Measurements from ENCODE around the gene ATP13A3.
"Not testable (repeated sequence)": the region's sequence is repeated elsewhere in the genome, so short reads cannot be mapped to it uniquely, and the experiment has no call there.

ATP13A3 gene

DNA sequence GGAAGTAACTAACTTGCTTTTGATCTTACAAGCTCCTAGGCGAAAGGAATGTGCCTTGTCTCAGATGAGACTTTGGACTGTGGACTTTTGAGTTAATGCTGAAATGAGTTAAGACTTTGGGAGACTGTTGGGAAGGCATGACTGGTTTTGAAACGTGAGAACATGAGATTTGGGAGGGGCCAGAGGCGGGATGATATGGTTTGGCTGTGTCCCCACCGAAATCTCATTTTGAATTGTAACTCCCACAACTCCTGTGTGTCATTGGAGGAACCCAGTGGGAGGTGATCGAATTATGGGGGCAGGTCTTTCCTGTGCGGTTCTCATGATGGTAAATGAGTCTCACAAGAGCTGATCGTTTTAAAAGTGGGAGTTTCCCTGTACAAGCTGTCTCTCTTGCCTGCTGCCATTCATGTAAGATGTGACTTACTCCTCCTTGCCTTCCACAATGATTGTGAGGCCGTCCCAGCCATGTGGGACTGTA, 33.9 kb upstream of the ATP13A3 start:
- H3K79me1 ChIP-seq (ENCODE audit: low read depth, low read length); H3K4me3 ChIP-seq (ENCODE audit: low read length in 2 of 2); H3K4me1 ChIP-seq (ENCODE audit: control insufficient read depth in 2 of 2, insufficient read depth in 1 of 2, low read depth in 1 of 2, low read length in 2 of 2); DNase-seq (ENCODE audit: low spot score); H3K9me3 ChIP-seq (replicated peaks in 1 of 2; ENCODE audit: control insufficient read depth in 2 of 2, insufficient read depth in 1 of 2, low read depth in 1 of 2, low read length in 2 of 2); H4K91ac ChIP-seq (ENCODE audit: low read depth, low read length, poor library complexity); H3K18ac ChIP-seq (ENCODE audit: low read length); H3K14ac ChIP-seq (ENCODE audit: low read length); H2AK5ac ChIP-seq (ENCODE audit: low read depth, low read length); H2AFZ ChIP-seq (ENCODE audit: low read length); H2BK120ac ChIP-seq (ENCODE audit: low read depth, low read length); H2BK5ac ChIP-seq (ENCODE audit: low read length); H3K4me2 ChIP-seq (ENCODE audit: insufficient read depth, low read length, poor library complexity, severe bottlenecking); H3K36me3 ChIP-seq (replicated peaks in 1 of 2; ENCODE audit: control insufficient read depth in 2 of 2, insufficient read depth in 2 of 2, low read length in 2 of 2); H3K27ac ChIP-seq (replicated peaks; ENCODE audit: low read length); H2BK15ac ChIP-seq (ENCODE audit: low read length); H3K4ac ChIP-seq (ENCODE audit: low read length); H4K8ac ChIP-seq (ENCODE audit: low read depth, low read length); H2BK12ac ChIP-seq (ENCODE audit: low read length); H3K9ac ChIP-seq (ENCODE audit: low read depth, low read length, poor library complexity); H3K23ac ChIP-seq (ENCODE audit: low read depth, low read length, poor library complexity): not testable (repeated sequence)
- peaks cover 0 to 10% (median 0%) of the 10 kb centered on the region in 3 experiments for H3K27me3 ChIP-seq (ENCODE audit: control insufficient read depth in 3 of 3, insufficient read depth in 3 of 3, low read depth in 1 of 3, low read length in 3 of 3)
- no CpG with 5 or more reads among the region's 8 CpGs for whole genome bisulfite sequencing, 2 donors (ENCODE audit: extremely low coverage in 2 of 2, insufficient read length in 2 of 2, insufficient replicate concordance in 1 of 2)

DNA sequence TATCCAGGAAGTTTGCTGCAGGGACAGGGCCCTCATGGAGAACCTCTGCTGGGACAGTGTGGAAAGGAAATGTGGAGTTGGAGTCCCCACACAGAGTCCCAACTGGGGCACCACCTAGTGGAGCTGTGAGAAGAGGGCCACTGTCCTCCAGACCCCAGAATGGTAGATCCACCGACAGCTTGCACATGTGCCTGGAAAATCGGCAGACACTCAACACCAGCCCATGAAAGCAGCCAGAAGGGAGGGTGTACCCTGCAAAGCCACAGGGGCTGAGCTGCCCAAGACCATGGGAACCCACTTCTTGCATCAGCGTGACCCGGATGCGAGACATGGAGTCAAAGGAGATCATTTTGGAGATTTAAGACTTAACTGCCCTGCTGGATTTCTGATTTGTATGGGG, 33.4 kb upstream of the ATP13A3 start:
- not testable (repeated sequence) for H3K9ac ChIP-seq (ENCODE audit: low read depth, low read length, poor library complexity); H2BK5ac ChIP-seq (ENCODE audit: low read length); H3K4ac ChIP-seq (ENCODE audit: low read length); H2BK120ac ChIP-seq (ENCODE audit: low read depth, low read length); H3K9me3 ChIP-seq (replicated peaks in 1 of 2; ENCODE audit: control insufficient read depth in 2 of 2, insufficient read depth in 1 of 2, low read depth in 1 of 2, low read length in 2 of 2); H3K23ac ChIP-seq (ENCODE audit: low read depth, low read length, poor library complexity); H3K79me1 ChIP-seq (ENCODE audit: low read depth, low read length); H2AK5ac ChIP-seq (ENCODE audit: low read depth, low read length); H3K14ac ChIP-seq (ENCODE audit: low read length); H3K4me2 ChIP-seq (ENCODE audit: insufficient read depth, low read length, poor library complexity, severe bottlenecking); H2BK15ac ChIP-seq (ENCODE audit: low read length); H3K18ac ChIP-seq (ENCODE audit: low read length); H4K8ac ChIP-seq (ENCODE audit: low read depth, low read length); H2BK12ac ChIP-seq (ENCODE audit: low read length); H2AFZ ChIP-seq (ENCODE audit: low read length); H4K91ac ChIP-seq (ENCODE audit: low read depth, low read length, poor library complexity); H3K27ac ChIP-seq (replicated peaks; ENCODE audit: low read length); H3K4me3 ChIP-seq (ENCODE audit: low read length in 2 of 2); H3K4me1 ChIP-seq (ENCODE audit: control insufficient read depth in 2 of 2, insufficient read depth in 1 of 2, low read depth in 1 of 2, low read length in 2 of 2); H3K36me3 ChIP-seq (replicated peaks in 1 of 2; ENCODE audit: control insufficient read depth in 2 of 2, insufficient read depth in 2 of 2, low read length in 2 of 2); DNase-seq (ENCODE audit: low spot score)
- WGBS, 2 donors (ENCODE audit: extremely low coverage in 2 of 2, insufficient read length in 2 of 2, insufficient replicate concordance in 1 of 2), result no CpG with 5 or more reads among the region's 5 CpGs
- peaks cover 0 to 10% (median 0%) of the 10 kb centered on the region in 3 experiments for H3K27me3 ChIP-seq (ENCODE audit: control insufficient read depth in 3 of 3, insufficient read depth in 3 of 3, low read depth in 1 of 3, low read length in 3 of 3)

DNA sequence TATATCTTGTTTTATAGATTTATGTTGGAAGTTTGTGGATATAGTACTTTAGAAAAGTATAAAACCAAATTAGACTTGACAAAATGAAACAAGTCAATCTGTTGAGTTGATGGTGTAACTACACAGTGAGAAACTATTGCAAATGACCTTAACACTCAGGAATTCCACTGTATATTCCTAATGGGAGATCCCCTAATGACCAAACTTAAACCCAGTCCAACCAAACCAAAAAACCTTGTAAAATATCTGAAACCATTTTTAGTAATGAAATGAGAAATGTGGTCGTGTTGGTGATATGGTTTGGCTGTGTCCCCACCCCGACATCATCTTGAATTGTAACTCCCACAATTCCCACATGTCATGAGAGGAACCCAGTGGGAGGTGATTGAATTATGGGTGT, 31.9 kb upstream of the ATP13A3 start:
- no peak overlapping the region for H3K4ac ChIP-seq (ENCODE audit: low read length)
- no peak overlapping the region for H3K4me2 ChIP-seq (ENCODE audit: insufficient read depth, low read length, poor library complexity, severe bottlenecking)
- no peak overlapping the region for H3K14ac ChIP-seq (ENCODE audit: low read length)
- H3K27ac ChIP-seq (replicated peaks; ENCODE audit: low read length), result no peak overlapping the region
- H3K4me3 ChIP-seq (ENCODE audit: low read length in 2 of 2), result no peak overlapping the region
- no peaks in the 10 kb centered on the region for H3K36me3 ChIP-seq (replicated peaks in 1 of 2; ENCODE audit: control insufficient read depth in 2 of 2, insufficient read depth in 2 of 2, low read length in 2 of 2)
- DNase-seq (ENCODE audit: low spot score), result no peak
- H4K8ac ChIP-seq (ENCODE audit: low read depth, low read length), result no peak overlapping the region
- H2BK15ac ChIP-seq (ENCODE audit: low read length), result no peak overlapping the region
- H3K23ac ChIP-seq (ENCODE audit: low read depth, low read length, poor library complexity), result no peak overlapping the region
- no peaks in the 10 kb centered on the region for H3K79me1 ChIP-seq (ENCODE audit: low read depth, low read length)
- no peak overlapping the region for H3K18ac ChIP-seq (ENCODE audit: low read length)
- no peak overlapping the region for H2AFZ ChIP-seq (ENCODE audit: low read length)
- no peak overlapping the region for H2BK12ac ChIP-seq (ENCODE audit: low read length)
- H3K4me1 ChIP-seq (ENCODE audit: control insufficient read depth in 2 of 2, insufficient read depth in 1 of 2, low read depth in 1 of 2, low read length in 2 of 2), result no peaks in the 10 kb centered on the region
- WGBS, 2 donors (ENCODE audit: extremely low coverage in 2 of 2, insufficient read length in 2 of 2, insufficient replicate concordance in 1 of 2), result no CpG with 5 or more reads among the region's 2 CpGs
- H2BK5ac ChIP-seq (ENCODE audit: low read length), result no peak overlapping the region
- H2BK120ac ChIP-seq (ENCODE audit: low read depth, low read length), result no peak overlapping the region
- peaks cover 0 to 2% of the 10 kb centered on the region in 2 donors for H3K9me3 ChIP-seq (replicated peaks in 1 of 2; ENCODE audit: control insufficient read depth in 2 of 2, insufficient read depth in 1 of 2, low read depth in 1 of 2, low read length in 2 of 2)
- peaks cover 0 to 10% (median 0%) of the 10 kb centered on the region in 3 experiments for H3K27me3 ChIP-seq (ENCODE audit: control insufficient read depth in 3 of 3, insufficient read depth in 3 of 3, low read depth in 1 of 3, low read length in 3 of 3)
- no peak overlapping the region for H2AK5ac ChIP-seq (ENCODE audit: low read depth, low read length)
- no peak overlapping the region for H3K9ac ChIP-seq (ENCODE audit: low read depth, low read length, poor library complexity)
- no peak overlapping the region for H4K91ac ChIP-seq (ENCODE audit: low read depth, low read length, poor library complexity)

DNA sequence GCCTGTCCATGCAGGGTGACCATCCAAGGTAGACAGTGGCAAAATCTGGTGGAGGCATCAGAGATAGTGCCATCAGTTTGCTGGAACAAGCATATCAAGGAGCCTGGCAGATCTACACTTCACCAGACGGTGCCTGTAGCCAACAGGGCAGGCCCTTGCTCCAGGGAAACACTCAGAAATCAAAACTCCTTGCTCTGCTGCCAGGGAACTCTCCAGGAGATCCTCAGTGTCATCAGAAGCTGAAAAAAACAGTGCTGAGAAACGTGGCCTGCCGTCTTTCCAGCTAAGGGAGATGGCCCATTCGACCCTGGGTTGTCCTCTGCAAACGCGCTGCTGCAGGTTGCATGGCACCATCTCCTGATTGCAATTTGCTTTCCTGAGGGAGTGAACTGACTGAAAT, 30.5 kb upstream of the ATP13A3 start:
- Histone ChIP-seq H2BK15ac (ENCODE audit: low read length) (no peak overlapping the region), H3K27ac (replicated peaks; ENCODE audit: low read length) (no peak overlapping the region), H3K9ac (ENCODE audit: low read depth, low read length, poor library complexity) (no peak overlapping the region), H3K27me3 (ENCODE audit: control insufficient read depth in 3 of 3, insufficient read depth in 3 of 3, low read depth in 1 of 3, low read length in 3 of 3) (peaks cover 0 to 10% (median 0%) of the 10 kb centered on the region in 3 experiments), H2BK12ac (ENCODE audit: low read length) (no peak overlapping the region), H3K4me1 (ENCODE audit: control insufficient read depth in 2 of 2, insufficient read depth in 1 of 2, low read depth in 1 of 2, low read length in 2 of 2) (peaks cover 0 to 1% of the 10 kb centered on the region in 2 donors), H3K4me2 (ENCODE audit: insufficient read depth, low read length, poor library complexity, severe bottlenecking) (no peak overlapping the region), H4K91ac (ENCODE audit: low read depth, low read length, poor library complexity) (no peak overlapping the region), H4K8ac (ENCODE audit: low read depth, low read length) (no peak overlapping the region), H3K4ac (ENCODE audit: low read length) (no peak overlapping the region), H3K23ac (ENCODE audit: low read depth, low read length, poor library complexity) (no peak overlapping the region), H3K36me3 (replicated peaks in 1 of 2; ENCODE audit: control insufficient read depth in 2 of 2, insufficient read depth in 2 of 2, low read length in 2 of 2) (no peaks in the 10 kb centered on the region), H2BK5ac (ENCODE audit: low read length) (no peak overlapping the region), H2AK5ac (ENCODE audit: low read depth, low read length) (no peak overlapping the region), H3K14ac (ENCODE audit: low read length) (no peak overlapping the region), H3K9me3 (replicated peaks in 1 of 2; ENCODE audit: control insufficient read depth in 2 of 2, insufficient read depth in 1 of 2, low read depth in 1 of 2, low read length in 2 of 2) (peaks cover 0 to 2% of the 10 kb centered on the region in 2 donors), H3K18ac (ENCODE audit: low read length) (peak overlapping the region; percentile 48), H2BK120ac (ENCODE audit: low read depth, low read length) (no peak overlapping the region), H3K4me3 (ENCODE audit: low read length in 2 of 2) (no peak overlapping the region), H3K79me1 (ENCODE audit: low read depth, low read length) (no peaks in the 10 kb centered on the region), H2AFZ (ENCODE audit: low read length) (no peak overlapping the region)
- WGBS, 2 donors (ENCODE audit: extremely low coverage in 2 of 2, insufficient read length in 2 of 2, insufficient replicate concordance in 1 of 2), result no CpG with 5 or more reads among the region's 6 CpGs
- DNase-seq (ENCODE audit: low spot score), result no peak

Data from neuronal stem cell (in vitro differentiated cells).